HG03460 (cell line): ENCODE measurements around the gene SCNN1A.

ENCODE experiments used
- ATAC-seq: cut with Tn5 transposase; IDR thresholded peaks from one replicate; pipeline ENCODE4 v1.9.1; 2021; ENCODE audit not compliant: unreplicated experiment

SCNN1A gene

GRCh38 chr12:6335451-6336078 is 39.8 kb downstream of the SCNN1A start:
- ATAC-seq: peak; percentile 74

- ATAC-seq: no peak
Observed at GRCh38 chr12:6334940-6335450, 40.4 kb downstream of the SCNN1A start.

GRCh38 chr12:6334359-6334758 is 41.0 kb downstream of the SCNN1A start:
- ATAC-seq: no peak

GRCh38 chr12:6333566-6333965 is 41.8 kb downstream of the SCNN1A start:
- no peak for ATAC-seq

- no peak for ATAC-seq
Observed at GRCh38 chr12:6333029-6333428, 42.3 kb downstream of the SCNN1A start.

GRCh38 chr12:6332459-6332858 is 42.9 kb downstream of the SCNN1A start:
- ATAC-seq: no peak

GRCh38 chr12:6330999-6331714 is 44.2 kb downstream of the SCNN1A start:
- no peak for ATAC-seq

GRCh38 chr12:6330192-6330591 is 45.2 kb downstream of the SCNN1A start:
- peak; percentile 72 for ATAC-seq

- ATAC-seq: no peak
Observed at GRCh38 chr12:6329703-6330064, 45.7 kb downstream of the SCNN1A start.

- no peak for ATAC-seq
Observed at GRCh38 chr12:6328945-6329702, 46.2 kb downstream of the SCNN1A start.

- ATAC-seq: no peak
Observed at GRCh38 chr12:6328045-6328779, 47.2 kb downstream of the SCNN1A start.

- ATAC-seq: no peak
Observed at GRCh38 chr12:6327229-6328041, 47.9 kb downstream of the SCNN1A start.

GRCh38 chr12:6326316-6327228 is 48.8 kb downstream of the SCNN1A start:
- ATAC-seq: no peak

- no peak for ATAC-seq
Observed at GRCh38 chr12:6324936-6325750, 50.2 kb downstream of the SCNN1A start.

- ATAC-seq: no peak
Observed at GRCh38 chr12:6323995-6324711, 51.2 kb downstream of the SCNN1A start.

GRCh38 chr12:6323340-6323994 is 51.9 kb downstream of the SCNN1A start:
- peak; percentile 54 for ATAC-seq

GRCh38 chr12:6322969-6323339 is 52.4 kb downstream of the SCNN1A start:
- peak; percentile 16 for ATAC-seq
